ENCODE measurements around the gene GALNT9.

Gene GALNT9

GRCh38 chr12:132319359-132319950 lies 9.9 kb downstream of the GALNT9 start:
- H3K9me3 ChIP-seq (ENCODE audit: control insufficient read depth in 1 of 2, low read length in 2 of 2) = no peaks in the 10 kb centered on the region

GRCh38 chr12:132318618-132319033 lies 10.8 kb downstream of the GALNT9 start:
- H3K27ac ChIP-seq (ENCODE audit: low read depth, low read length) = no peak overlapping the region
- no peak overlapping the region for H3K4me3 ChIP-seq (ENCODE audit: low read depth in 1 of 2, low read length in 2 of 2)
- H3K4me1 ChIP-seq (ENCODE audit: control insufficient read depth in 1 of 2, insufficient read depth in 2 of 2, low read length in 2 of 2) = no peaks in the 10 kb centered on the region
- no peak overlapping the region for H3K9ac ChIP-seq (ENCODE audit: low read depth in 1 of 2, low read length in 2 of 2)
- no peaks in the 10 kb centered on the region for H3K9me3 ChIP-seq (ENCODE audit: control insufficient read depth in 1 of 2, low read length in 2 of 2)
- H3K36me3 ChIP-seq (ENCODE audit: control insufficient read depth in 1 of 2, insufficient read depth in 2 of 2, low read length in 2 of 2) = no peaks in the 10 kb centered on the region
- H3K27me3 ChIP-seq (ENCODE audit: control insufficient read depth in 1 of 2, insufficient read depth in 2 of 2, low read length in 2 of 2) = no peaks in the 10 kb centered on the region

More at GRCh38 chr12:132319359-132319950, 9.9 kb downstream of the GALNT9 start:
- no peaks in the 10 kb centered on the region for H3K36me3 ChIP-seq (ENCODE audit: control insufficient read depth in 1 of 2, insufficient read depth in 2 of 2, low read length in 2 of 2)
- no peaks in the 10 kb centered on the region for H3K4me1 ChIP-seq (ENCODE audit: control insufficient read depth in 1 of 2, insufficient read depth in 2 of 2, low read length in 2 of 2)
- no peak overlapping the region for H3K27ac ChIP-seq (ENCODE audit: low read depth, low read length)
- H3K4me3 ChIP-seq (ENCODE audit: low read depth in 1 of 2, low read length in 2 of 2) = no peak overlapping the region
- H3K9ac ChIP-seq (ENCODE audit: low read depth in 1 of 2, low read length in 2 of 2) = no peak overlapping the region
- H3K27me3 ChIP-seq (ENCODE audit: control insufficient read depth in 1 of 2, insufficient read depth in 2 of 2, low read length in 2 of 2) = no peaks in the 10 kb centered on the region

- Histone ChIP-seq H3K36me3 (ENCODE audit: control insufficient read depth in 1 of 2, insufficient read depth in 2 of 2, low read length in 2 of 2) (no peaks in the 10 kb centered on the region), H3K9ac (ENCODE audit: low read depth in 1 of 2, low read length in 2 of 2) (no peak overlapping the region), H3K4me1 (ENCODE audit: control insufficient read depth in 1 of 2, insufficient read depth in 2 of 2, low read length in 2 of 2) (no peaks in the 10 kb centered on the region), H3K27me3 (ENCODE audit: control insufficient read depth in 1 of 2, insufficient read depth in 2 of 2, low read length in 2 of 2) (no peaks in the 10 kb centered on the region), H3K27ac (ENCODE audit: low read depth, low read length) (no peak overlapping the region), H3K4me3 (ENCODE audit: low read depth in 1 of 2, low read length in 2 of 2) (no peak overlapping the region), H3K9me3 (ENCODE audit: control insufficient read depth in 1 of 2, low read length in 2 of 2) (no peaks in the 10 kb centered on the region)
Measured at GRCh38 chr12:132318135-132318534, 11.3 kb downstream of the GALNT9 start.

GRCh38 chr12:132317233-132317938 lies 12.0 kb downstream of the GALNT9 start:
- H3K9ac ChIP-seq (ENCODE audit: low read depth in 1 of 2, low read length in 2 of 2) = no peak overlapping the region
- no peaks in the 10 kb centered on the region for H3K27me3 ChIP-seq (ENCODE audit: control insufficient read depth in 1 of 2, insufficient read depth in 2 of 2, low read length in 2 of 2)
- no peaks in the 10 kb centered on the region for H3K4me1 ChIP-seq (ENCODE audit: control insufficient read depth in 1 of 2, insufficient read depth in 2 of 2, low read length in 2 of 2)
- no peaks in the 10 kb centered on the region for H3K36me3 ChIP-seq (ENCODE audit: control insufficient read depth in 1 of 2, insufficient read depth in 2 of 2, low read length in 2 of 2)
- peaks cover 0 to 1% of the 10 kb centered on the region in 2 donors for H3K9me3 ChIP-seq (ENCODE audit: control insufficient read depth in 1 of 2, low read length in 2 of 2)
- no peak overlapping the region for H3K4me3 ChIP-seq (ENCODE audit: low read depth in 1 of 2, low read length in 2 of 2)
- no peak overlapping the region for H3K27ac ChIP-seq (ENCODE audit: low read depth, low read length)

GRCh38 chr12:132316497-132317232 lies 12.7 kb downstream of the GALNT9 start:
- no peaks in the 10 kb centered on the region for H3K27me3 ChIP-seq (ENCODE audit: control insufficient read depth in 1 of 2, insufficient read depth in 2 of 2, low read length in 2 of 2)
- H3K4me3 ChIP-seq (ENCODE audit: low read depth in 1 of 2, low read length in 2 of 2) = no peak overlapping the region
- H3K9ac ChIP-seq (ENCODE audit: low read depth in 1 of 2, low read length in 2 of 2) = no peak overlapping the region
- no peak overlapping the region for H3K27ac ChIP-seq (ENCODE audit: low read depth, low read length)
- no peaks in the 10 kb centered on the region for H3K4me1 ChIP-seq (ENCODE audit: control insufficient read depth in 1 of 2, insufficient read depth in 2 of 2, low read length in 2 of 2)
- H3K9me3 ChIP-seq (ENCODE audit: control insufficient read depth in 1 of 2, low read length in 2 of 2) = peaks cover 4 to 6% of the 10 kb centered on the region in 2 donors
- H3K36me3 ChIP-seq (ENCODE audit: control insufficient read depth in 1 of 2, insufficient read depth in 2 of 2, low read length in 2 of 2) = no peaks in the 10 kb centered on the region

GRCh38 chr12:132315951-132316350 lies 13.4 kb downstream of the GALNT9 start:
- Histone ChIP-seq H3K4me1 (ENCODE audit: control insufficient read depth in 1 of 2, insufficient read depth in 2 of 2, low read length in 2 of 2) (no peaks in the 10 kb centered on the region), H3K9ac (ENCODE audit: low read depth in 1 of 2, low read length in 2 of 2) (no peak overlapping the region), H3K36me3 (ENCODE audit: control insufficient read depth in 1 of 2, insufficient read depth in 2 of 2, low read length in 2 of 2) (no peaks in the 10 kb centered on the region), H3K9me3 (ENCODE audit: control insufficient read depth in 1 of 2, low read length in 2 of 2) (peaks cover 11 to 12% of the 10 kb centered on the region in 2 donors), H3K4me3 (ENCODE audit: low read depth in 1 of 2, low read length in 2 of 2) (no peak overlapping the region), H3K27me3 (ENCODE audit: control insufficient read depth in 1 of 2, insufficient read depth in 2 of 2, low read length in 2 of 2) (no peaks in the 10 kb centered on the region), H3K27ac (ENCODE audit: low read depth, low read length) (no peak overlapping the region)

- Histone ChIP-seq H3K4me3 (ENCODE audit: low read depth in 1 of 2, low read length in 2 of 2) (no peak overlapping the region), H3K27me3 (ENCODE audit: control insufficient read depth in 1 of 2, insufficient read depth in 2 of 2, low read length in 2 of 2) (no peaks in the 10 kb centered on the region), H3K27ac (ENCODE audit: low read depth, low read length) (no peak overlapping the region), H3K4me1 (ENCODE audit: control insufficient read depth in 1 of 2, insufficient read depth in 2 of 2, low read length in 2 of 2) (no peaks in the 10 kb centered on the region), H3K9ac (ENCODE audit: low read depth in 1 of 2, low read length in 2 of 2) (no peak overlapping the region), H3K9me3 (ENCODE audit: control insufficient read depth in 1 of 2, low read length in 2 of 2) (peaks cover 11 to 15% of the 10 kb centered on the region in 2 donors), H3K36me3 (ENCODE audit: control insufficient read depth in 1 of 2, insufficient read depth in 2 of 2, low read length in 2 of 2) (no peaks in the 10 kb centered on the region)
Measured at GRCh38 chr12:132315507-132315906, 13.9 kb downstream of the GALNT9 start.

- H3K27me3 ChIP-seq (ENCODE audit: control insufficient read depth in 1 of 2, insufficient read depth in 2 of 2, low read length in 2 of 2) = no peaks in the 10 kb centered on the region
- no peak overlapping the region for H3K4me3 ChIP-seq (ENCODE audit: low read depth in 1 of 2, low read length in 2 of 2)
- no peak overlapping the region for H3K9ac ChIP-seq (ENCODE audit: low read depth in 1 of 2, low read length in 2 of 2)
- H3K4me1 ChIP-seq (ENCODE audit: control insufficient read depth in 1 of 2, insufficient read depth in 2 of 2, low read length in 2 of 2) = no peaks in the 10 kb centered on the region
- H3K9me3 ChIP-seq (ENCODE audit: control insufficient read depth in 1 of 2, low read length in 2 of 2) = peaks cover 11 to 15% of the 10 kb centered on the region in 2 donors
- no peaks in the 10 kb centered on the region for H3K36me3 ChIP-seq (ENCODE audit: control insufficient read depth in 1 of 2, insufficient read depth in 2 of 2, low read length in 2 of 2)
- no peak overlapping the region for H3K27ac ChIP-seq (ENCODE audit: low read depth, low read length)
Measured at GRCh38 chr12:132314516-132315233, 14.7 kb downstream of the GALNT9 start.

GRCh38 chr12:132314035-132314434 lies 15.4 kb downstream of the GALNT9 start:
- no peak overlapping the region for H3K27ac ChIP-seq (ENCODE audit: low read depth, low read length)
- peaks cover 11 to 15% of the 10 kb centered on the region in 2 donors for H3K9me3 ChIP-seq (ENCODE audit: control insufficient read depth in 1 of 2, low read length in 2 of 2)
- no peaks in the 10 kb centered on the region for H3K36me3 ChIP-seq (ENCODE audit: control insufficient read depth in 1 of 2, insufficient read depth in 2 of 2, low read length in 2 of 2)
- no peaks in the 10 kb centered on the region for H3K4me1 ChIP-seq (ENCODE audit: control insufficient read depth in 1 of 2, insufficient read depth in 2 of 2, low read length in 2 of 2)
- H3K9ac ChIP-seq (ENCODE audit: low read depth in 1 of 2, low read length in 2 of 2) = no peak overlapping the region
- no peak overlapping the region for H3K4me3 ChIP-seq (ENCODE audit: low read depth in 1 of 2, low read length in 2 of 2)
- no peaks in the 10 kb centered on the region for H3K27me3 ChIP-seq (ENCODE audit: control insufficient read depth in 1 of 2, insufficient read depth in 2 of 2, low read length in 2 of 2)

GRCh38 chr12:132313182-132313581 lies 16.2 kb downstream of the GALNT9 start:
- H3K36me3 ChIP-seq (ENCODE audit: control insufficient read depth in 1 of 2, insufficient read depth in 2 of 2, low read length in 2 of 2) = no peaks in the 10 kb centered on the region
- no peak overlapping the region for H3K9ac ChIP-seq (ENCODE audit: low read depth in 1 of 2, low read length in 2 of 2)
- no peaks in the 10 kb centered on the region for H3K4me1 ChIP-seq (ENCODE audit: control insufficient read depth in 1 of 2, insufficient read depth in 2 of 2, low read length in 2 of 2)
- H3K9me3 ChIP-seq (ENCODE audit: control insufficient read depth in 1 of 2, low read length in 2 of 2) = peaks cover 11 to 15% of the 10 kb centered on the region in 2 donors
- no peaks in the 10 kb centered on the region for H3K27me3 ChIP-seq (ENCODE audit: control insufficient read depth in 1 of 2, insufficient read depth in 2 of 2, low read length in 2 of 2)
- H3K4me3 ChIP-seq (ENCODE audit: low read depth in 1 of 2, low read length in 2 of 2) = no peak overlapping the region
- no peak overlapping the region for H3K27ac ChIP-seq (ENCODE audit: low read depth, low read length)

All from duodenal mucosa (tissue), 2 donors.